GM12878 (cell line): ENCODE data around the gene MPC1. TPM values are rescaled to one million over a fixed set of nuclear protein-coding genes. Genes with fewer than 3 reads are reported as not detected.

ENCODE experiments used
- ATAC-seq: fragments of 200-7000 bp; cut with Tn5 transposase; 3 replicates; pipeline ENCODE4 v1.9.1; 2020; ENCODE audit warnings: mild to moderate bottlenecking, moderate library complexity
- BruUV-seq: library from RNA; stranded (reverse); fragments of 400-500 nt; replicated peaks from 2 replicates; lab custom pipeline; 2021; lab: Mats Ljungman, UMichigan
- CTCF ChIA-PET: fragments of 300-600 bp; sonication (Branson Sonifier 250); formaldehyde crosslinking; extraction: SDS; loops from one replicate; lab custom pipeline; 2021; ENCODE audit warnings: inconsistent platforms; lab: Yijun Ruan, JAX
- POLR2A ChIA-PET: fragments of 350-600 bp; formaldehyde crosslinking; extraction: SDS; loops from one replicate; lab custom pipeline; 2021; ENCODE audit warnings: inconsistent platforms; lab: Charles Lee
- RAD21 ChIA-PET: fragments of 300-600 bp; sonication (Branson Sonifier 250); formaldehyde crosslinking; loops from one replicate; lab custom pipeline; 2023; ENCODE audit warnings: antibody characterized with exemption; ENCODE audit not compliant: unreplicated experiment; lab: Charles Lee
- SMC1A ChIA-PET: fragments of 300-600 bp; sonication (Branson Sonifier 250); formaldehyde crosslinking; loops from one replicate; lab custom pipeline; 2023; ENCODE audit not compliant: unreplicated experiment, uncharacterized antibody; lab: Charles Lee
- DNase-seq: peaks from one replicate; pipeline ENCODE4 v3.0.0-alpha.2; 2011; ENCODE audit warnings: low read depth, low spot score
- FAIRE-seq: peaks from 3 replicates; lab custom pipeline; 2011; peaks lifted over from hg19 to GRCh38; lab: Jason Lieb, UNC
- H2AFZ ChIP-seq: 2 replicates; pipeline ENCODE4 v1.6.0; 2011; ENCODE audit warnings: low read depth, low read length, control low read depth; ENCODE audit not compliant: control insufficient read depth
- H3K27ac ChIP-seq: 2 replicates; pipeline ENCODE4 v1.5.1; 2011; ENCODE audit warnings: control low read depth; ENCODE audit not compliant: control insufficient read depth, insufficient read depth
- H3K27me3 ChIP-seq, 2 experiments: replicated peaks in 1 of 2; 2 replicates each; pipeline versions ENCODE4 v1.6.0 to v1.6.1; 2011; ENCODE audit warnings: low read length in 1 of 2; ENCODE audit not compliant: control insufficient read depth in 2 of 2, insufficient read depth in 2 of 2
- H3K36me3 ChIP-seq, 2 experiments: 2 replicates each; pipeline ENCODE4 v1.5.1; 2011; ENCODE audit warnings: low read length in 1 of 2; ENCODE audit not compliant: control insufficient read depth in 2 of 2, insufficient read depth in 2 of 2
- H3K4me1 ChIP-seq: 2 replicates; pipeline ENCODE4 v1.6.1; 2011; ENCODE audit warnings: mild to moderate bottlenecking, low read length, moderate library complexity, mixed read lengths; ENCODE audit not compliant: control insufficient read depth, insufficient read depth
- H3K4me2 ChIP-seq: 2 replicates; pipeline ENCODE4 v1.6.0; 2011; ENCODE audit warnings: control low read depth; ENCODE audit not compliant: control insufficient read depth, insufficient read depth
- H3K4me3 ChIP-seq: fragments of 200-600 bp; sonication (generic); 2 replicates; pipeline ENCODE4 v1.5.1; 2016
- H3K79me2 ChIP-seq: 2 replicates; pipeline ENCODE4 v1.6.0; 2011; ENCODE audit warnings: low read length; ENCODE audit not compliant: control insufficient read depth, insufficient read depth
- H3K9ac ChIP-seq: 2 replicates; pipeline ENCODE4 v1.8.0; 2011; ENCODE audit warnings: low read length, control low read depth, mixed read lengths; ENCODE audit not compliant: control insufficient read depth, insufficient read depth
- H3K9me3 ChIP-seq: replicated peaks from 3 replicates; pipeline ENCODE4 v1.5.1; 2011; ENCODE audit warnings: mild to moderate bottlenecking, low read length; ENCODE audit not compliant: control insufficient read depth, insufficient read depth
- H4K20me1 ChIP-seq: 2 replicates; pipeline ENCODE4 v1.6.0; 2011; ENCODE audit not compliant: control insufficient read depth, insufficient read depth
- ASH2L ChIP-seq: fragments of 300-600, 200-600 bp; sonication (generic); IDR thresholded peaks from 2 replicates; pipeline ENCODE4 v1.6.1; 2017; ENCODE audit warnings: low read depth, mild to moderate bottlenecking, borderline replicate concordance
- CHD4 ChIP-seq: fragments of 200-600 bp; sonication (generic); IDR thresholded peaks from 2 replicates; pipeline ENCODE4 v1.6.1; 2016; ENCODE audit warnings: mild to moderate bottlenecking
- FOXM1 ChIP-seq: IDR thresholded peaks from 2 replicates; pipeline ENCODE4 v1.6.1; 2012; ENCODE audit warnings: low read depth, mild to moderate bottlenecking, inconsistent platforms, low read length, moderate library complexity
- NFYA ChIP-seq: IDR thresholded peaks from 2 replicates; pipeline ENCODE4 v1.6.1; 2011; ENCODE audit warnings: low read depth, mild to moderate bottlenecking, low read length, improper control_type of control experiment, borderline replicate concordance
- NR2C2 ChIP-seq: IDR thresholded peaks from 2 replicates; pipeline ENCODE4 v1.6.1; 2011; ENCODE audit warnings: borderline replicate concordance, low read depth; ENCODE audit not compliant: control insufficient read depth, insufficient read length
- SMARCA5 ChIP-seq: fragments of 450-650 bp; IDR thresholded peaks from 2 replicates; pipeline ENCODE4 v1.6.1; 2017; ENCODE audit warnings: mild to moderate bottlenecking
- TAF1 ChIP-seq: IDR thresholded peaks from 2 replicates; pipeline ENCODE4 v1.6.1; 2011; ENCODE audit warnings: mild to moderate bottlenecking, low read depth, low read length, borderline replicate concordance
- TARDBP ChIP-seq: IDR thresholded peaks from 2 replicates; pipeline ENCODE4 v1.6.1; 2016; ENCODE audit warnings: borderline replicate concordance
- ZSCAN29 ChIP-seq: fragments of 450-650 bp; IDR thresholded peaks from 2 replicates; pipeline ENCODE4 v1.6.1; 2017; ENCODE audit warnings: mild to moderate bottlenecking, moderate library complexity
- WGBS: methylation state at CpG from one replicate; pipeline ENCODE4 v1.1.6; 2016; ENCODE audit warnings: low lambda C conversion rate; ENCODE audit not compliant: insufficient replicate concordance, insufficient coverage; ENCODE audit errors: missing lambda C conversion rate; 5-methylcytosine and 5-hydroxymethylcytosine counted together
- in situ Hi-C: fragments of 300-500 bp; cut with MboI; formaldehyde crosslinking; loops from 9 replicates; pipeline ENCODE4 v1.14.3; 2018; ENCODE audit warnings: mixed read lengths
- intact Hi-C: fragments of 100-400 bp; cut with micrococcal nuclease; formaldehyde crosslinking; loops from one replicate; pipeline ENCODE4 v1.14.2; 2022; ENCODE audit not compliant: unreplicated experiment
- polyA plus RNA-seq, 11 experiments: library from polyadenylated mRNA; depleted of rRNA in 4 of 11; unstranded in 6 of 11; stranded (reverse) in 5 of 11; fragments of >200 nt; fragmentation: Nextera tagmentation in 4 of 11; fragmentation: Illumina TruSeq in 1 of 11; extraction: Ambion mirVana in 4 of 11; extraction: Trizol in 1 of 11; gene quantifications; 1 replicate in 1 of 11; 2 replicates in 10 of 11; pipeline versions ENCODE4 v1.2.1 to v1.2.3, GENCODE V29; 2011 to 2016; ENCODE audit warnings: inconsistent platforms in 2 of 11, missing spikeins in 2 of 11, low read depth in 1 of 11
- total RNA-seq, 4 experiments: library from RNA; depleted of rRNA in 3 of 4; stranded (reverse); fragments of >200 nt in 3 of 4; fragmentation: Illumina TruSeq in 1 of 4; extraction: Trizol in 1 of 4; gene quantifications; 2 replicates each; pipeline versions ENCODE4 v1.2.1 to v1.2.3, GENCODE V29; 2013 to 2021
- TF ChIP-seq, protein P1 (sequence below): fragments of 450-650 bp; IDR thresholded peaks from 2 replicates; pipeline ENCODE4 v1.6.1; 2014; ENCODE audit warnings: mild to moderate bottlenecking
- TF ChIP-seq, protein P2 (sequence below): fragments of 450-650 bp; IDR thresholded peaks from 2 replicates; pipeline ENCODE4 v1.6.1; 2018; ENCODE audit warnings: borderline replicate concordance, mild to moderate bottlenecking; ENCODE audit not compliant: partially characterized antibody
- TF ChIP-seq, protein P3 (sequence below): fragments of 450-650 bp; conservative IDR thresholded peaks from 2 replicates; pipeline ENCODE4 v1.6.1; 2017; ENCODE audit warnings: mild to moderate bottlenecking, moderate library complexity
- TF ChIP-seq, protein P4 (sequence below): fragments of 450-650 bp; IDR thresholded peaks from 2 replicates; pipeline ENCODE4 v1.6.1; 2017; ENCODE audit warnings: borderline replicate concordance
- TF ChIP-seq, protein P5 (sequence below): fragments of 450-650 bp; formaldehyde crosslinking; IDR thresholded peaks from 2 replicates; pipeline ENCODE4 v1.5.0; 2022; ENCODE audit warnings: mild to moderate bottlenecking, missing genetic modification characterization

The MPC1 gene
- total and polyA plus RNA-seq, 10 of the 15 experiments (the other 5 are each of a cell fraction or from before 2014, with no cell fraction given): 53.2 to 177 (median 78.8) TPM

DNA sequence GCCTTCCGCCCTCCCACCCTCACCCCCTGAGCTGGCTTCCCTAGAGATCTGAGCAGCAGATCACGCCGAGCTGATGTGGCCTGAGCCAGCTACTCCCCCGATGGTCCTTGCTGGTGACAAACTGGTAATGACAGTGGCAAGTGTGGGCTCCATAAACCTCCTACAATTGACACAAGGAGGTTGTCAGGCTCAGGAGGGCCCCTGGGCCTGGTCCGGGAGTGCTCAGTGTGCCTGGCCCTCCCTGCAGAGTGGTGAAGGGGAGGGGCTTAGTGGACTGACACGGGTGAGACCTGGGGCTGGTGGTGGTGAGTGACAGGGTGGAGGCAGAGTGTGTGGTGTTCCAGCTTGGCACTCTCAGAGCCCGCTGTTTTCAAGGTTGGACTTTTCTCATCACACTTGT, 22.6 kb upstream of the MPC1 start:
- DNase-seq (no peak), ATAC-seq (no peak), FAIRE-seq (no peak)
- H3K27me3 ChIP-seq: no peaks in the 10 kb centered on the region
- intact Hi-C loops (loop anchor here (10.0 kb wide), 1 partner anchor 231 kb away; no protein-coding TSS in a partner anchor), in situ Hi-C loops (loop anchor here (10.0 kb wide), 1 partner anchor 521 kb away; no protein-coding TSS in a partner anchor)
- H3K79me2 ChIP-seq: no peaks in the 10 kb centered on the region
- ChIA-PET CTCF (interaction anchor here (12.2 kb wide), 1 partner anchor 96 kb away, joined by 317 read pairs; the partner anchor contains the start of gene PRR18), SMC1A (no interaction called here), RAD21 (interaction anchor here (1.0 to 1.6 kb wide), 2 partner anchors 92 to 95 kb away, joined by 3 to 8 read pairs; no protein-coding TSS in a partner anchor), POLR2A (interaction anchor here (0.6 kb wide), 1 partner anchor 165 kb away, joined by 3 read pairs; no protein-coding TSS in a partner anchor)
- no peak overlapping the region for H3K27ac ChIP-seq
- H3K4me2 ChIP-seq: no peak overlapping the region
- no peaks in the 10 kb centered on the region for H3K9me3 ChIP-seq
- H2AFZ ChIP-seq: no peak overlapping the region
- H4K20me1 ChIP-seq: no peaks in the 10 kb centered on the region; the same call in 1 of the 2 replicates
- H3K4me1 ChIP-seq: no peaks in the 10 kb centered on the region
- no peak overlapping the region for H3K4me3 ChIP-seq
- H3K9ac ChIP-seq: no peak overlapping the region
- 26% methylated on average over 7 of the region's 7 CpGs for WGBS
- H3K36me3 ChIP-seq: no peaks in the 10 kb centered on the region
- BruUV-seq: no TSS peak
- no peak for TF ChIP-seq NR2C2
- no peak for TF ChIP-seq ZSCAN29
- no peak for TF ChIP-seq FOXM1
- no peak for TF ChIP-seq NFYA
- no peak for TF ChIP-seq TAF1
- TF ChIP-seq, protein P1, sequence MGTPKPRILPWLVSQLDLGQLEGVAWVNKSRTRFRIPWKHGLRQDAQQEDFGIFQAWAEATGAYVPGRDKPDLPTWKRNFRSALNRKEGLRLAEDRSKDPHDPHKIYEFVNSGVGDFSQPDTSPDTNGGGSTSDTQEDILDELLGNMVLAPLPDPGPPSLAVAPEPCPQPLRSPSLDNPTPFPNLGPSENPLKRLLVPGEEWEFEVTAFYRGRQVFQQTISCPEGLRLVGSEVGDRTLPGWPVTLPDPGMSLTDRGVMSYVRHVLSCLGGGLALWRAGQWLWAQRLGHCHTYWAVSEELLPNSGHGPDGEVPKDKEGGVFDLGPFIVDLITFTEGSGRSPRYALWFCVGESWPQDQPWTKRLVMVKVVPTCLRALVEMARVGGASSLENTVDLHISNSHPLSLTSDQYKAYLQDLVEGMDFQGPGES: no peak
- TF ChIP-seq, protein P2, sequence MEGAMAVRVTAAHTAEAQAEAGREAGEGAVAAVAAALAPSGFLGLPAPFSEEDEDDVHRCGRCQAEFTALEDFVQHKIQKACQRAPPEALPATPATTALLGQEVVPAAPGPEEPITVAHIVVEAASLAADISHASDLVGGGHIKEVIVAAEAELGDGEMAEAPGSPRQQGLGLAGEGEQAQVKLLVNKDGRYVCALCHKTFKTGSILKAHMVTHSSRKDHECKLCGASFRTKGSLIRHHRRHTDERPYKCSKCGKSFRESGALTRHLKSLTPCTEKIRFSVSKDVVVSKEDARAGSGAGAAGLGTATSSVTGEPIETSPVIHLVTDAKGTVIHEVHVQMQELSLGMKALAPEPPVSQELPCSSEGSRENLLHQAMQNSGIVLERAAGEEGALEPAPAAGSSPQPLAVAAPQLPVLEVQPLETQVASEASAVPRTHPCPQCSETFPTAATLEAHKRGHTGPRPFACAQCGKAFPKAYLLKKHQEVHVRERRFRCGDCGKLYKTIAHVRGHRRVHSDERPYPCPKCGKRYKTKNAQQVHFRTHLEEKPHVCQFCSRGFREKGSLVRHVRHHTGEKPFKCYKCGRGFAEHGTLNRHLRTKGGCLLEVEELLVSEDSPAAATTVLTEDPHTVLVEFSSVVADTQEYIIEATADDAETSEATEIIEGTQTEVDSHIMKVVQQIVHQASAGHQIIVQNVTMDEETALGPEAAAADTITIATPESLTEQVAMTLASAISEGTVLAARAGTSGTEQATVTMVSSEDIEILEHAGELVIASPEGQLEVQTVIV: no peak
- TF ChIP-seq, protein P3, sequence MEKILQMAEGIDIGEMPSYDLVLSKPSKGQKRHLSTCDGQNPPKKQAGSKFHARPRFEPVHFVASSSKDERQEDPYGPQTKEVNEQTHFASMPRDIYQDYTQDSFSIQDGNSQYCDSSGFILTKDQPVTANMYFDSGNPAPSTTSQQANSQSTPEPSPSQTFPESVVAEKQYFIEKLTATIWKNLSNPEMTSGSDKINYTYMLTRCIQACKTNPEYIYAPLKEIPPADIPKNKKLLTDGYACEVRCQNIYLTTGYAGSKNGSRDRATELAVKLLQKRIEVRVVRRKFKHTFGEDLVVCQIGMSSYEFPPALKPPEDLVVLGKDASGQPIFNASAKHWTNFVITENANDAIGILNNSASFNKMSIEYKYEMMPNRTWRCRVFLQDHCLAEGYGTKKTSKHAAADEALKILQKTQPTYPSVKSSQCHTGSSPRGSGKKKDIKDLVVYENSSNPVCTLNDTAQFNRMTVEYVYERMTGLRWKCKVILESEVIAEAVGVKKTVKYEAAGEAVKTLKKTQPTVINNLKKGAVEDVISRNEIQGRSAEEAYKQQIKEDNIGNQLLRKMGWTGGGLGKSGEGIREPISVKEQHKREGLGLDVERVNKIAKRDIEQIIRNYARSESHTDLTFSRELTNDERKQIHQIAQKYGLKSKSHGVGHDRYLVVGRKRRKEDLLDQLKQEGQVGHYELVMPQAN: no peak
- TF ChIP-seq, protein P4, sequence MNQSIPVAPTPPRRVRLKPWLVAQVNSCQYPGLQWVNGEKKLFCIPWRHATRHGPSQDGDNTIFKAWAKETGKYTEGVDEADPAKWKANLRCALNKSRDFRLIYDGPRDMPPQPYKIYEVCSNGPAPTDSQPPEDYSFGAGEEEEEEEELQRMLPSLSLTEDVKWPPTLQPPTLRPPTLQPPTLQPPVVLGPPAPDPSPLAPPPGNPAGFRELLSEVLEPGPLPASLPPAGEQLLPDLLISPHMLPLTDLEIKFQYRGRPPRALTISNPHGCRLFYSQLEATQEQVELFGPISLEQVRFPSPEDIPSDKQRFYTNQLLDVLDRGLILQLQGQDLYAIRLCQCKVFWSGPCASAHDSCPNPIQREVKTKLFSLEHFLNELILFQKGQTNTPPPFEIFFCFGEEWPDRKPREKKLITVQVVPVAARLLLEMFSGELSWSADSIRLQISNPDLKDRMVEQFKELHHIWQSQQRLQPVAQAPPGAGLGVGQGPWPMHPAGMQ: no peak
- TF ChIP-seq ASH2L: no peak
- no peak for TF ChIP-seq SMARCA5
- TF ChIP-seq, protein P5, sequence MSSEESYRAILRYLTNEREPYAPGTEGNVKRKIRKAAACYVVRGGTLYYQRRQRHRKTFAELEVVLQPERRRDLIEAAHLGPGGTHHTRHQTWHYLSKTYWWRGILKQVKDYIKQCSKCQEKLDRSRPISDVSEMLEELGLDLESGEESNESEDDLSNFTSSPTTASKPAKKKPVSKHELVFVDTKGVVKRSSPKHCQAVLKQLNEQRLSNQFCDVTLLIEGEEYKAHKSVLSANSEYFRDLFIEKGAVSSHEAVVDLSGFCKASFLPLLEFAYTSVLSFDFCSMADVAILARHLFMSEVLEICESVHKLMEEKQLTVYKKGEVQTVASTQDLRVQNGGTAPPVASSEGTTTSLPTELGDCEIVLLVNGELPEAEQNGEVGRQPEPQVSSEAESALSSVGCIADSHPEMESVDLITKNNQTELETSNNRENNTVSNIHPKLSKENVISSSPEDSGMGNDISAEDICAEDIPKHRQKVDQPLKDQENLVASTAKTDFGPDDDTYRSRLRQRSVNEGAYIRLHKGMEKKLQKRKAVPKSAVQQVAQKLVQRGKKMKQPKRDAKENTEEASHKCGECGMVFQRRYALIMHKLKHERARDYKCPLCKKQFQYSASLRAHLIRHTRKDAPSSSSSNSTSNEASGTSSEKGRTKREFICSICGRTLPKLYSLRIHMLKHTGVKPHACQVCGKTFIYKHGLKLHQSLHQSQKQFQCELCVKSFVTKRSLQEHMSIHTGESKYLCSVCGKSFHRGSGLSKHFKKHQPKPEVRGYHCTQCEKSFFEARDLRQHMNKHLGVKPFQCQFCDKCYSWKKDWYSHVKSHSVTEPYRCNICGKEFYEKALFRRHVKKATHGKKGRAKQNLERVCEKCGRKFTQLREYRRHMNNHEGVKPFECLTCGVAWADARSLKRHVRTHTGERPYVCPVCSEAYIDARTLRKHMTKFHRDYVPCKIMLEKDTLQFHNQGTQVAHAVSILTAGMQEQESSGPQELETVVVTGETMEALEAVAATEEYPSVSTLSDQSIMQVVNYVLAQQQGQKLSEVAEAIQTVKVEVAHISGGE (CRISPR knock-in tag): no peak
- TF ChIP-seq CHD4: no peak
- no peak for TF ChIP-seq TARDBP
